OCI-LY7 (cell line): ENCODE data around the gene DNAJB11.

Experiments used
- EZH2phosphoT487 ChIP-seq: fragments of 200-600 bp; sonication (generic); IDR thresholded peaks from 2 replicates; pipeline ENCODE4 v1.6.1; 2018; ENCODE audit warnings: low read depth, borderline replicate concordance, mild to moderate bottlenecking, mixed run types, antibody characterized with exemption, low read length, moderate library complexity, mixed read lengths
- TF ChIP-seq, protein P1 (sequence below): fragments of 200-600 bp; sonication (generic); conservative IDR thresholded peaks from 2 replicates; pipeline ENCODE4 v1.5.1; 2014; ENCODE audit warnings: mild to moderate bottlenecking, antibody characterized with exemption, low read length, moderate library complexity, mixed read lengths

DNA sequence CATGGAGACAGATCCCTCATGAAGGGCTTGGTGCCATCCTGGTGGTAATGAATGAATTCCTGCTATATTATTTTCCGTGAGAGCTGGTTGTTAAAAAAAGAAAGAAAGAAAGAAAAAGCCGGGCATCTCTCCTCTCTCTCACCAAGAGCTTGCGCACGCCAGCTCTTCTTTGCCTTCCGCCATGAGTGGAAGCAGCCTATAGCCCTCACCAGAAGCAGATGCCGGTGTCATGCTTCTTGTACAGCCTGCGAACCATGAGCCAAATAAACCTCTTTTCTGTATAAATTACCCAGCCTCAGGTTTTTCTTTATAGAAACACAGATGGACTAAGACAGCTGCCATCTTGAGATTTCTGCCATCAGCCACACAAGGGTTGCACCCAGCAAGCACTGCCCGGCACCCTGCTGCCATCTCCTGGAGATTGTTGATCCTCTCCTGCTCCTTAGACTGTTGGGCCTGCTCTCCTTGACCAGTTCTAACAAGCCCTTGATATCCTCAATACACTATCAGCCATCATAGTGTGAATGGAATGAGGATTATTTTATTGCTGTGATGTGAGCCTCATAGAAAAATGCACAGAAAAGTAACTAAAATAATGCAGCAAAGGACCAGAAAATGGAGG is 38.8 kb downstream of the DNAJB11 start:
- TF ChIP-seq, protein P1, sequence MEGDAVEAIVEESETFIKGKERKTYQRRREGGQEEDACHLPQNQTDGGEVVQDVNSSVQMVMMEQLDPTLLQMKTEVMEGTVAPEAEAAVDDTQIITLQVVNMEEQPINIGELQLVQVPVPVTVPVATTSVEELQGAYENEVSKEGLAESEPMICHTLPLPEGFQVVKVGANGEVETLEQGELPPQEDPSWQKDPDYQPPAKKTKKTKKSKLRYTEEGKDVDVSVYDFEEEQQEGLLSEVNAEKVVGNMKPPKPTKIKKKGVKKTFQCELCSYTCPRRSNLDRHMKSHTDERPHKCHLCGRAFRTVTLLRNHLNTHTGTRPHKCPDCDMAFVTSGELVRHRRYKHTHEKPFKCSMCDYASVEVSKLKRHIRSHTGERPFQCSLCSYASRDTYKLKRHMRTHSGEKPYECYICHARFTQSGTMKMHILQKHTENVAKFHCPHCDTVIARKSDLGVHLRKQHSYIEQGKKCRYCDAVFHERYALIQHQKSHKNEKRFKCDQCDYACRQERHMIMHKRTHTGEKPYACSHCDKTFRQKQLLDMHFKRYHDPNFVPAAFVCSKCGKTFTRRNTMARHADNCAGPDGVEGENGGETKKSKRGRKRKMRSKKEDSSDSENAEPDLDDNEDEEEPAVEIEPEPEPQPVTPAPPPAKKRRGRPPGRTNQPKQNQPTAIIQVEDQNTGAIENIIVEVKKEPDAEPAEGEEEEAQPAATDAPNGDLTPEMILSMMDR, result peak; percentile 71
- no peak for TF ChIP-seq EZH2phosphoT487
